Breast epithelium (tissue), 3 donors: ENCODE results near the gene NHLRC4.

Experiments
- POLR2A ChIP-seq: fragments of 450-650 bp; IDR thresholded peaks from one replicate; pipeline ENCODE4 v1.6.1; 2016; ENCODE audit warnings: antibody characterized with exemption, mild to moderate bottlenecking, moderate library complexity
- POLR2AphosphoS5 ChIP-seq, 3 donors: sonication (generic); formaldehyde crosslinking; IDR thresholded peaks; one replicate each; pipeline ENCODE4 v1.6.1; 2017; ENCODE audit warnings: antibody characterized with exemption in 3 of 3

DNA sequence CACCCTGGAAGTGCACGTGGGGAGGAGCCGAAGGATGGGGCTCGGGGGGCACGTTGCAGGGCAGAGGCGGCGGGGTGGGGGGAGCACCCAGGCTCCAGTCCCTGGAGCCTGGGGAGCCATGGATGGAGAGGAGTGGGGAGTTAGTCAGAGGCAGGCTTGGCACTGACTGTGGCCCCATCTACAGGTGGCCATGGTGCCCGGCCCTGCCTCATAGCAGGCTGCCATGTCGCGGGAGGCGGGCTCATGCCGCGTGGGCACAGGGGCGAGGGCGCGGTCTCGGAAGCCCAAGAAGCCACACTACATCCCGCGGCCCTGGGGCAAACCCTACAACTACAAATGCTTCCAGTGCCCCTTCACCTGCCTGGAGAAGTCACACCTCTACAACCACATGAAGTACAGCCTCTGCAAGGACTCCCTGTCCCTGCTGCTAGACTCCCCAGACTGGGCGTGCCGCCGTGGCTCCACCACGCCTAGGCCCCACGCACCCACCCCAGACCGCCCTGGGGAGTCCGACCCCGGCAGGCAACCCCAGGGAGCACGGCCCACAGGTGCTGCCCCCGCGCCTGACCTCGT is 3.6 kb upstream of the NHLRC4 start:
- TF ChIP-seq POLR2A (no peak), POLR2AphosphoS5 (IDR thresholded peaks at IDR 0.05) (no peak)
